Ectodermal cell (in vitro differentiated cells): Measurements from ENCODE around the gene CFDP1.
A peak's percentile ranks its signal among the peaks of the same experiment; 100 is the strongest.

Source experiments
- H3K27ac ChIP-seq: 2 replicates; pipeline ENCODE4 v1.7.0; 2013; ENCODE audit warnings: mild to moderate bottlenecking, low read depth, low read length; ENCODE audit not compliant: insufficient read depth, poor library complexity, severe bottlenecking
- H3K27me3 ChIP-seq: 2 replicates; pipeline ENCODE4 v1.7.0; 2013; ENCODE audit warnings: mild to moderate bottlenecking, low read length; ENCODE audit not compliant: insufficient read depth, control insufficient read depth, poor library complexity, severe bottlenecking
- H3K36me3 ChIP-seq: one replicate; pipeline ENCODE4 v1.7.0; 2013; ENCODE audit warnings: low read length; ENCODE audit not compliant: control insufficient read depth, insufficient read depth
- H3K4me1 ChIP-seq: one replicate; pipeline ENCODE4 v1.7.0; 2013; ENCODE audit warnings: low read length; ENCODE audit not compliant: control insufficient read depth, insufficient read depth
- H3K4me3 ChIP-seq: 2 replicates; pipeline ENCODE4 v1.7.0; 2013; ENCODE audit warnings: low read depth, low read length, control low read depth; ENCODE audit not compliant: insufficient read depth
- H3K9me3 ChIP-seq: 2 replicates; pipeline ENCODE4 v1.7.0; 2013; ENCODE audit warnings: mild to moderate bottlenecking, low read length, moderate library complexity; ENCODE audit not compliant: control insufficient read depth
- WGBS, 2 experiments: methylation state at CpG; one replicate each; pipeline ENCODE4 v1.1.7; 2013; ENCODE audit warnings: missing lambda C conversion rate in 2 of 2; 5-methylcytosine and 5-hydroxymethylcytosine counted together

The CFDP1 gene

GRCh38 chr16:75323933-75324332, 109.4 kb downstream of the CFDP1 start:
- H3K4me3 ChIP-seq = no peak overlapping the region
- H3K27ac ChIP-seq = no peak overlapping the region
- no peaks in the 10 kb centered on the region for H3K36me3 ChIP-seq
- H3K9me3 ChIP-seq = no peaks in the 10 kb centered on the region
- 79 to 80% methylated on average over 3 of the region's 3 CpGs for WGBS, 2 experiments
- H3K27me3 ChIP-seq = no peaks in the 10 kb centered on the region
- peaks cover 21% of the 10 kb centered on the region for H3K4me1 ChIP-seq

- H3K9me3 ChIP-seq = no peaks in the 10 kb centered on the region
- peaks cover 21% of the 10 kb centered on the region for H3K4me1 ChIP-seq
- H3K27ac ChIP-seq = no peak overlapping the region
- H3K27me3 ChIP-seq = no peaks in the 10 kb centered on the region
- WGBS, 2 experiments = 86 to 87% methylated on average over 4 of the region's 4 CpGs
- no peak overlapping the region for H3K4me3 ChIP-seq
- H3K36me3 ChIP-seq = no peaks in the 10 kb centered on the region
Measured at GRCh38 chr16:75323198-75323597, 110.1 kb downstream of the CFDP1 start.

GRCh38 chr16:75322740-75323139, 110.6 kb downstream of the CFDP1 start:
- H3K36me3 ChIP-seq = no peaks in the 10 kb centered on the region
- H3K9me3 ChIP-seq = no peaks in the 10 kb centered on the region
- H3K4me1 ChIP-seq = peaks cover 21% of the 10 kb centered on the region
- no peak overlapping the region for H3K4me3 ChIP-seq
- 59 to 98% methylated on average over 2 to 3 of the region's 3 CpGs for WGBS, 2 experiments
- H3K27ac ChIP-seq = no peak overlapping the region
- H3K27me3 ChIP-seq = no peaks in the 10 kb centered on the region

- whole genome bisulfite sequencing, 2 experiments = 15 to 24% methylated on average over 3 of the region's 3 CpGs
- Histone ChIP-seq H3K9me3 (no peaks in the 10 kb centered on the region), H3K36me3 (no peaks in the 10 kb centered on the region), H3K4me1 (peaks cover 21% of the 10 kb centered on the region), H3K4me3 (no peak overlapping the region), H3K27me3 (no peaks in the 10 kb centered on the region), H3K27ac (peak overlapping the region; percentile 79)
Measured at GRCh38 chr16:75320435-75320834, 112.9 kb downstream of the CFDP1 start.

- Histone ChIP-seq H3K27me3 (no peaks in the 10 kb centered on the region), H3K27ac (peak overlapping the region; percentile 64), H3K9me3 (no peaks in the 10 kb centered on the region), H3K36me3 (no peaks in the 10 kb centered on the region), H3K4me1 (peaks cover 21% of the 10 kb centered on the region), H3K4me3 (no peak overlapping the region)
- WGBS, 2 experiments = 81 to 88% methylated on average over 13 of the region's 13 CpGs
Measured at GRCh38 chr16:75319513-75320411, 113.5 kb downstream of the CFDP1 start.

GRCh38 chr16:75318737-75319136, 114.6 kb downstream of the CFDP1 start:
- no peak overlapping the region for H3K4me3 ChIP-seq

GRCh38 chr16:75317532-75317931, 115.8 kb downstream of the CFDP1 start:
- Histone ChIP-seq H3K9me3 (no peaks in the 10 kb centered on the region), H3K4me1 (peaks cover 25% of the 10 kb centered on the region), H3K4me3 (no peak overlapping the region), H3K36me3 (no peaks in the 10 kb centered on the region), H3K27ac (no peak overlapping the region), H3K27me3 (no peaks in the 10 kb centered on the region)
- 95 to 97% methylated on average over 4 of the region's 4 CpGs for WGBS, 2 experiments

More at GRCh38 chr16:75318737-75319136, 114.6 kb downstream of the CFDP1 start:
- Histone ChIP-seq H3K4me1 (peaks cover 19% of the 10 kb centered on the region), H3K27ac (no peak overlapping the region), H3K36me3 (no peaks in the 10 kb centered on the region), H3K27me3 (no peaks in the 10 kb centered on the region), H3K9me3 (no peaks in the 10 kb centered on the region)
- 94 to 97% methylated on average over 3 of the region's 3 CpGs for WGBS, 2 experiments

GRCh38 chr16:75317101-75317522, 116.2 kb downstream of the CFDP1 start:
- H3K27ac ChIP-seq = no peak overlapping the region
- no peaks in the 10 kb centered on the region for H3K27me3 ChIP-seq
- H3K9me3 ChIP-seq = no peaks in the 10 kb centered on the region
- peaks cover 25% of the 10 kb centered on the region for H3K4me1 ChIP-seq
- H3K4me3 ChIP-seq = no peak overlapping the region
- H3K36me3 ChIP-seq = no peaks in the 10 kb centered on the region
- WGBS, 2 experiments = 91 to 94% methylated on average over 7 of the region's 7 CpGs

GRCh38 chr16:75315539-75316306, 117.6 kb downstream of the CFDP1 start:
- Histone ChIP-seq H3K4me3 (no peak overlapping the region), H3K27ac (no peak overlapping the region), H3K4me1 (peaks cover 21% of the 10 kb centered on the region), H3K27me3 (no peaks in the 10 kb centered on the region), H3K36me3 (no peaks in the 10 kb centered on the region), H3K9me3 (no peaks in the 10 kb centered on the region)
- WGBS, 2 experiments = 96 to 97% methylated on average over 5 to 6 of the region's 6 CpGs

- WGBS, 2 experiments = 60 to 68% methylated on average over 4 of the region's 4 CpGs
- H3K27me3 ChIP-seq = no peaks in the 10 kb centered on the region
- no peaks in the 10 kb centered on the region for H3K9me3 ChIP-seq
- peaks cover 6% of the 10 kb centered on the region for H3K4me1 ChIP-seq
- H3K36me3 ChIP-seq = no peaks in the 10 kb centered on the region
- peak overlapping the region; percentile 69 for H3K27ac ChIP-seq
- no peak overlapping the region for H3K4me3 ChIP-seq
Measured at GRCh38 chr16:75312875-75313274, 120.4 kb downstream of the CFDP1 start.
